Activated T-helper 17 cell treated with anti-CD3 and anti-CD28 coated beads, Interleukin-2, amount 50 U/mL, for 72 hours (primary cell): ENCODE measurements around the gene CORO1C. TPM values are rescaled to one million over a fixed set of nuclear protein-coding genes. Genes with fewer than 3 reads are reported as not detected.
"Not testable (repeated sequence)": the region's sequence is repeated elsewhere in the genome, so short reads cannot be mapped to it uniquely, and the experiment has no call there.

Source experiments
- ATAC-seq: fragments of 150-1000 bp; cut with Tn5 transposase; replicated peaks from 2 replicates; pipeline ENCODE4 v1.10.0; 2021; ENCODE audit warnings: mild to moderate bottlenecking, moderate library complexity
- H3K27ac Mint-ChIP-seq: one replicate; pipeline ENCODE4 v1.8.0; 2022; ENCODE audit warnings: mixed read lengths
- H3K27me3 Mint-ChIP-seq: one replicate; pipeline ENCODE4 v1.8.0; 2022; ENCODE audit warnings: mixed read lengths
- H3K36me3 Mint-ChIP-seq: one replicate; pipeline ENCODE4 v1.8.0; 2022; ENCODE audit warnings: low read depth, mild to moderate bottlenecking, mixed read lengths
- H3K4me1 Mint-ChIP-seq: one replicate; pipeline ENCODE4 v1.8.0; 2022; ENCODE audit warnings: mixed read lengths
- H3K4me3 Mint-ChIP-seq: one replicate; pipeline ENCODE4 v1.8.0; 2022; ENCODE audit warnings: mild to moderate bottlenecking, mixed read lengths
- H3K9me3 Mint-ChIP-seq: one replicate; pipeline ENCODE4 v1.8.0; 2022; ENCODE audit warnings: mixed read lengths
- total RNA-seq, 2 donors: library from RNA; stranded (reverse); gene quantifications; one replicate each; pipeline ENCODE4 v1.2.3, GENCODE V29; 2022

The CORO1C gene
- total RNA-seq, 2 donors from 2014 or later, result 81.9 to 101 TPM

GRCh38 chr12:108738170-108738569 lies 6.9 kb upstream of the CORO1C start:
- no peak overlapping the region for H3K27ac Mint-ChIP-seq
- no peaks in the 10 kb centered on the region for H3K36me3 Mint-ChIP-seq
- ATAC-seq, result no peak
- peaks cover 4% of the 10 kb centered on the region for H3K4me1 Mint-ChIP-seq
- no peaks in the 10 kb centered on the region for H3K9me3 Mint-ChIP-seq
- peaks cover 3% of the 10 kb centered on the region for H3K27me3 Mint-ChIP-seq
- no peak overlapping the region for H3K4me3 Mint-ChIP-seq

DNA sequence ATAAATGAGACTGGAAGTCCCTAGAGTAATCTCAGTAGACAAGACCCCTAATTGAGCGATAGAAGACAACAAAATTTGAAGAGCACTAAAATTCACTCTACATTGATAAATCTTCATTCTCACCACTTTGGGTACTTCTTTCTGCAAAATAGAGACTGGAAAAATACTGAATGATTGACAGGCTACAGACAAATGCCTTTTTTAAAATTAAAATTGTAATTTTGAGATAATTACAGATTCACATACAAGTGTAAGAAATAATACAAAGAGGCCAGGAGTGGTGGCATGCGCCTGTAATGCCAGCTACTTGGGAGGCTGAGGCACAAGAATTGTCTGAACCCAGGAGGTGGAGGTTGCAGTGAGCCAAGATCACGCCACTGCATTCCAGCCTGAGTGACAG lies 4.5 kb upstream of the CORO1C start:
- no peaks in the 10 kb centered on the region for H3K27me3 Mint-ChIP-seq
- no peak for ATAC-seq
- peak overlapping the region; percentile 37 for H3K27ac Mint-ChIP-seq

GRCh38 chr12:108734200-108734906 lies 3.0 kb upstream of the CORO1C start:
- H3K9me3 Mint-ChIP-seq, result no peaks in the 10 kb centered on the region
- peak; percentile 26 for ATAC-seq
- peaks cover 18% of the 10 kb centered on the region for H3K36me3 Mint-ChIP-seq
- H3K27ac Mint-ChIP-seq, result peak overlapping the region; percentile 68
- peaks cover 13% of the 10 kb centered on the region for H3K4me1 Mint-ChIP-seq
- no peaks in the 10 kb centered on the region for H3K27me3 Mint-ChIP-seq
- H3K4me3 Mint-ChIP-seq, result peak overlapping the region; percentile 53

More for the DNA sequence above, 4.5 kb upstream of the CORO1C start:
- Mint-ChIP-seq H3K36me3 (peaks cover 7% of the 10 kb centered on the region), H3K4me3 (no peak overlapping the region), H3K9me3 (no peaks in the 10 kb centered on the region), H3K4me1 (peaks cover 4% of the 10 kb centered on the region)

DNA sequence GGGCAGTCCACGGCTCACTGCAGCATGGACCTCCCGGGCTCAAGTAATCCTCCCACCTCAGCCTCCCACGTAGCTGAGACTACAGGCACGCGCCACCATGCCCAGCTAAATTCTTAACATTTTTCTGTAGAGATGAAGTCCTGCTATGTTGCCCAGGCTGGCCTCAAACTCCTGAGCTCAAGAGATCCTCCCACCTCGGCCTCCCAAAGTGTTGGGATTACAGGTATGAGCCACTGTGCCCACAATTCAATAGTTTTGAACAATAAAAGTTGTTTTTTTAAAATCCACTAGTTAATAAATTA lies 1.9 kb upstream of the CORO1C start:
- H3K27me3 Mint-ChIP-seq, H3K27ac Mint-ChIP-seq, H3K4me3 Mint-ChIP-seq, ATAC-seq, H3K9me3 Mint-ChIP-seq: not testable (repeated sequence)
- Mint-ChIP-seq H3K4me1 (peaks cover 19% of the 10 kb centered on the region), H3K36me3 (peaks cover 19% of the 10 kb centered on the region)

GRCh38 chr12:108732489-108733229 lies 1.3 kb upstream of the CORO1C start:
- H3K9me3 Mint-ChIP-seq, result no peaks in the 10 kb centered on the region
- no peak for ATAC-seq
- H3K27me3 Mint-ChIP-seq, result no peaks in the 10 kb centered on the region
- peak overlapping the region; percentile 94 for H3K4me3 Mint-ChIP-seq
- H3K4me1 Mint-ChIP-seq, result peaks cover 21% of the 10 kb centered on the region
- peak overlapping the region; percentile 98 for H3K27ac Mint-ChIP-seq
- peaks cover 19% of the 10 kb centered on the region for H3K36me3 Mint-ChIP-seq

DNA sequence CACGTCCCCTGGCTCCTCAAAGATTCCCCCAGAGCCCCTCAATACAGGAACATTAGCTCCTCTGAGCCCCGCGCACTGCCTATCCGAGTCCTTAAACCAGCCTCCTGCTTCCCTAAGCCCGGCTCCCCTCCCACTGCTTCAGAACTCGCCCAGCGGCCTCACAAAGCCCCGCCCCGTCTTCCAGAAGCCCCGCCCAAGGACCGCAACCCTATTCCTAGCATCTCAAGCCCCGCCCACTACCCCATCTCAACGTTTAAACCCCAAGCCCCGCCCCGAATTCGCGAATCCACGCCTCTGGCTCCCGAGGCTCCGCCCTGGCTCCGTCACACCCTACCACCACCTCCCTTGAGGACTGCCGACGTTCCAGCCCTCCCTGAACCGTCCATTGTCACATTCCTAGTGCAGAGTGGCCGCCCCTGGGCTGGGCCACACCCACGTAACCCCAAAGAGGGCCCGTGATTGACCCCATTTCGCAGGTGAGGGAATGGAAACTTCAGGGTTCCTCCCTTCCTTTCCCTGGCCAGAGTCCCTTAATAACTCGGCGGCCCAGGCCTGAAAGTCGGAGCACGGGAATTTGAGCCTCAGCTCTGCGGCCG lies 646 bp upstream of the CORO1C start:
- no peaks in the 10 kb centered on the region for H3K9me3 Mint-ChIP-seq

GRCh38 chr12:108730365-108731104 lies 783 bp downstream of the CORO1C start:
- H3K27me3 Mint-ChIP-seq, result no peaks in the 10 kb centered on the region
- peak overlapping the region; percentile 94 for H3K4me3 Mint-ChIP-seq
- peaks cover 25% of the 10 kb centered on the region for H3K4me1 Mint-ChIP-seq
- peak; percentile 5 for ATAC-seq
- H3K36me3 Mint-ChIP-seq, result peaks cover 19% of the 10 kb centered on the region
- H3K9me3 Mint-ChIP-seq, result no peaks in the 10 kb centered on the region
- H3K27ac Mint-ChIP-seq, result peak overlapping the region; percentile 79

More for the DNA sequence above, 646 bp upstream of the CORO1C start:
- peak overlapping the region; percentile 94 for H3K4me3 Mint-ChIP-seq
- peak overlapping the region; percentile 98 for H3K27ac Mint-ChIP-seq
- H3K36me3 Mint-ChIP-seq, result peaks cover 19% of the 10 kb centered on the region
- peak; percentile 79 for ATAC-seq
- peaks cover 24% of the 10 kb centered on the region for H3K4me1 Mint-ChIP-seq
- no peaks in the 10 kb centered on the region for H3K27me3 Mint-ChIP-seq

DNA sequence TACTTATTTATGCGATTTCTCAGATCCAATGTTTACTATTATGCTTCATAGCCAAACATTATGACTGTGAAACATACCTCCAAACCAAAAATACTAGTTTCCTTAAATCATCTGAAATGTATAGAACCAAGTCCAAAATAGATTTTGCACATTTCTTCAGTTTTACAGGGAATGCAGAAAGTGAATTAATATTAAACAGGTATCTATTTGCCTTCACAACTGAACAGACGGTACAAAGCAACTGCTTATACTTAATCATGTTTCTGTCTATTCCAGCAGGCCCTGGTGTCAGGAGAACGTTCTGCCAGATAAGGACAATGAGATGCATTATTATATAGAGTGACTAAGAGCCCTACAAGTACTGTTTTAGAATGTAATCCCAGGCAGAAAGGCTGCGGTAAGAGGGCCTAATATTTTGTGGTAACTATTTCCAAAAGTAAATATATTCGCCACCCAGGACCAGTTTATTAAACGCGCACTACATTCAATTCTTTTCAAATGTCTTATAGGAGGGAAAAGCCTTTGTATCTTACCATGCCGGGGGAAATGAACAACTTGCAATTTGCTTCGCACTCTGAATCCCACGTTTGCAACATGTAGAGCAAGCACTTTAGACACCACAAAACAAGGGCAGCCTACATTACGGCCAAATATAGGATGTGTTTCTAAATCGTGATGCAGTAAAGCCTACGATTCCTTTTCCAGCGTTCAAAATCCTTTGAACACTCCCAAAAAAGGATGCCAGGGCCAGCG lies 1.5 kb downstream of the CORO1C start:
- no peaks in the 10 kb centered on the region for H3K27me3 Mint-ChIP-seq

DNA sequence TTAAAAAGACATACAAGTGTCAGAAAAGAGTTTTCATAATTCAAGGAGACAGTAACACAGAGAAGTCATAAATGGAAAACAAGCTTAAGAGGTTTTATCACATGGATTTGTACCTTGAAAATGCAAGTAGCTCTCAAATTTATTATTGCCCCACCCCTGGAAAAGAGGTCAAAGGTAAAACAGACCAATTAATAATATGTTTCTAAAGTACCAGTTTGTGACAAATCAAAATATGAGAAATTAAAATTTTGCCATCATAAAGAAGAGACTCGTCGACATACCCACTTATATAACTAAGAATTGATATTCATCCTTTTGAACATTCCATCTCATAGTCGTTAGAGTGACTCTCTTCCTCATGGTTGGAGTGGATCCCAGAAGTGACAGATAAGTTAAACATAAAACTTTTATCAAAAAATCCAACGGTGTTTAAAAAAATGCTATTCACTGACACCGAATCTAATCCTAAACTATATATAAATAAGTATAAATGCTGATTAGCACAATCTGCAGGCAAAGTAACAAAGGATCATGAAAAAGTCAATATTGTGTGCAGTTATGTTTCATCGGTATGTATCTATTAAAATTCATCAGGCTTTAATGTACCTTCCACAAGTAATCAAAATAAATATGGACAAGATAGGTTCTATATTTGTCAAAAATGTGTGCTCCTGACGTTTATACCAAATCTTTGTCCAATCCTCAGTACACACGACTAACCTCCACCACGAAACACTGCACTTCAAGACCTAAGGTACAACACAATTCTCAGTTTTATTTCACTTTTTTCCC lies 2.3 kb downstream of the CORO1C start:
- ATAC-seq, result no peak
- no peaks in the 10 kb centered on the region for H3K9me3 Mint-ChIP-seq
- peak overlapping the region; percentile 79 for H3K27ac Mint-ChIP-seq
- peaks cover 19% of the 10 kb centered on the region for H3K36me3 Mint-ChIP-seq
- H3K27me3 Mint-ChIP-seq, result no peaks in the 10 kb centered on the region
- peaks cover 35% of the 10 kb centered on the region for H3K4me1 Mint-ChIP-seq
- peak overlapping the region; percentile 94 for H3K4me3 Mint-ChIP-seq

More for the DNA sequence above, 1.5 kb downstream of the CORO1C start:
- Mint-ChIP-seq H3K27ac (peak overlapping the region; percentile 79), H3K36me3 (peaks cover 19% of the 10 kb centered on the region), H3K4me1 (peaks cover 31% of the 10 kb centered on the region), H3K4me3 (peak overlapping the region; percentile 94), H3K9me3 (no peaks in the 10 kb centered on the region)
- ATAC-seq, result no peak

GRCh38 chr12:108727868-108728735 lies 3.2 kb downstream of the CORO1C start:
- Mint-ChIP-seq H3K27ac (no peak overlapping the region), H3K4me1 (peaks cover 44% of the 10 kb centered on the region), H3K4me3 (no peak overlapping the region), H3K36me3 (peaks cover 19% of the 10 kb centered on the region), H3K27me3 (no peaks in the 10 kb centered on the region), H3K9me3 (no peaks in the 10 kb centered on the region)
- no peak for ATAC-seq

DNA sequence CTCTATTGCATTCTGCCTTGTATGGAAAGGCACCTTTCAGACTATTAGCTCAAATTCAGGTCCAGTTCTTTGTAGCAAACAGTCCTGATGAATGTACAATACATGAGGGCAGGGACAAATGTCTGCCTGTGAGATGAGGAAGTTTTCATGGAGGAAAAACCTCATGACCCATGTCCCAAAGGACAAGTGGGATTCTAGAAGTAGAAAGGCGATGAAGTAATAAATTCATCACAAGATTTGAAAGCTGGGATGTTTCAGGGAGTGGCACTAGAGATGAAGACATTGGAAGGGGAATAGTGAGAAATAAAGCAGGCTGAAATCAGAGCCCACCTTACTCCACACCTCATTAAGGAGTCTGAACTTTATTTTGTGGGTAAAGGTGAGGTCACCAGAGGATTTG lies 4.2 kb downstream of the CORO1C start:
- no peaks in the 10 kb centered on the region for H3K27me3 Mint-ChIP-seq
- no peaks in the 10 kb centered on the region for H3K9me3 Mint-ChIP-seq
- H3K27ac Mint-ChIP-seq, result no peak overlapping the region
- H3K4me3 Mint-ChIP-seq, result no peak overlapping the region
- peaks cover 50% of the 10 kb centered on the region for H3K4me1 Mint-ChIP-seq
- no peak for ATAC-seq
- peaks cover 19% of the 10 kb centered on the region for H3K36me3 Mint-ChIP-seq

DNA sequence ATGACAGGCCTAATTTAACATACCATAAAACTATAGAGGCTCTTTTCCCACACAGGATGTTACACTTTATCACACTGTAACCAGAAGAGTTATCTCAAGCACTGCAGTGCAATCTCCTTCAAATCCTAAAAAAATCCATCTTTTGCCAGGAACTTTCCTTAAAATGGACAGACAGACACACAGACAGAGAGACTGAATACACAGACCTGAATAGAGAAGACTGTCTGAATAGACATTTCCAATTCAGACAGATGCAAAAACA lies 6.5 kb downstream of the CORO1C start:
- Mint-ChIP-seq H3K9me3 (no peaks in the 10 kb centered on the region), H3K36me3 (peaks cover 5% of the 10 kb centered on the region), H3K27me3 (no peaks in the 10 kb centered on the region), H3K27ac (peak overlapping the region; percentile 81), H3K4me3 (peak overlapping the region; percentile 59), H3K4me1 (peaks cover 46% of the 10 kb centered on the region)
- no peak for ATAC-seq
